GM15510 (cell line): ENCODE results near the gene XRCC6.

Source experiments
- POLR2A ChIP-seq: IDR thresholded peaks from 3 replicates; pipeline ENCODE4 v1.6.1; 2011; ENCODE audit warnings: borderline replicate concordance; ENCODE audit not compliant: insufficient read length; ENCODE audit errors: extremely low read depth

Gene XRCC6

DNA sequence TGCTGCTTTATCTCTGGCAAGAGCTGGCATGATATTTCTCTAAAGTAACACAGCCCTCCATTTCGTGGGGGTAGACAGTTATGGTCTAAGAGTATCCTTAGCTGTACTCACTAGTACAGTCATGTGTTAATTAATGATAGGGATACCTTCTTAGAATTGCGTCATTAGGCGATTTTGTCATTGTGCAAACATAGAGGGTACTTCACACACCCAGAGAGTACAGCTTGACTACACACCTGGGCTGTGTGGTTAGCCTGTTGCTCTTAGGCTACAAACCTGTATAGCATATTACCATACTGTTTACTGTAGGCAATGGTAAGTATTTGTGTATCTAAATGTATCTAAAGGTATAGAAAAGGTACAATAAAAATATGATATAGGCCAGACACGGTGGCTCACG is 17.0 kb downstream of the XRCC6 start:
- TF ChIP-seq POLR2A = no peak

DNA sequence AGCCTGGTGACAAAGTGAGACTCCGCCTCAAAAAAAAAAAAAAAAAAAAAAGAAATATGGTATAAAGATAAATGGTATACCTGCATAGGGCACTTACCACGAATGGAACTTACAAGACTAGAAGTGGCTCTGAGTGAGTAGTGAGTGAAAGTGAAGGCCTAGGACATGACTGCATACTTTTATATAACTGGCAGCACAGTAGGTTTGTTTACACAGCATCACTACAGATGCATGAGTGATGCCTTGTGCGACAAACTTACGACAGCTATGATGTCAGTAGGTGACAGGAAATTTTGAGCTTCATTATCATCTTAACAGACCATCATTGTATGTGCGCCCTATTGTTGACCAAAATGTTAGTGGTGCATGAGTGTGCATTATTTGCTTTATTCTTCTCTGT is 17.7 kb downstream of the XRCC6 start:
- TF ChIP-seq POLR2A = no peak

DNA sequence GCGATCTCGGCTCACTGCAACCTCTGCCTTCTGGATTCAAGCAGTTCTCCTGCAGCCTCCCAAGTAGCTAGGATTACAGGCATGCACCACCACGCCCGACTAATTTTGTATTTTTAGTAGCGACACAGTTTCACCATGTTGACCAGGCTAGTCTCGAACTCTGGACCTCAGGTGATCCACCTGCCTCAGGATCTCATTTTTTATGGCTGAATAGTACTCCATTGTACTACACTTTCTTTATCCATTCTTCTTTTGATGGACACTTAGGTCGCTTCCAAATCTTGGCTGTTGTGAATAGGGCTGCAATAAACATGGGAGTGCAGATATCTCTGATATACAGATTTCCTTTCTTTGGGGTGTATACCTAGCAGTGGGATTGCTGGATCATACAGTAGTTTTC is 20.8 kb downstream of the XRCC6 start:
- no peak for TF ChIP-seq POLR2A

GRCh38 chr22:41642331-41643110 is 21.4 kb downstream of the XRCC6 start:
- no peak for TF ChIP-seq POLR2A

DNA sequence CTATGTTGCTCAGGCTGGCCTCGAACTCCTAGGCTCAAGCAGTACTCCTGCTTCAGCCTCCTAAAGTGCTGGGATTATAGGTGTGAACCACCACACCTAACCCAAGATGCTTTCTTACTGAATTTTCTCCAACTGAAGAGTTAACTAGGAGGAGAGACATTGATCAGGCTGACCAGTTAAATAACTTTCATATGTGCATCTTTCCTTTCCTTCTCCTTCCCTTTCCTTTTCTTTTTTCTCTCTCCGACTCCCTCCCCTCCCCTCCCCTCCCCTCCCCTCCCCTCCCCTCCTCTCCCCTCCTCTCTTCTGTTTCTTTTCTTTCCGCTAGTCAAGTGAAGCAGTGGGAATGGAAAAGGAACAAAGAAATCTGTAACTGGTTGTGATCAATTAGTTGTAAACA is 26.7 kb downstream of the XRCC6 start:
- no peak for TF ChIP-seq POLR2A

GRCh38 chr22:41648432-41648831 is 27.3 kb downstream of the XRCC6 start:
- TF ChIP-seq POLR2A = no peak

- no peak for TF ChIP-seq POLR2A
These were observed 29.1 kb downstream of the XRCC6 start for GRCh38 chr22:41650229-41650628.

GRCh38 chr22:41650821-41651220 is 29.7 kb downstream of the XRCC6 start:
- no peak for TF ChIP-seq POLR2A

DNA sequence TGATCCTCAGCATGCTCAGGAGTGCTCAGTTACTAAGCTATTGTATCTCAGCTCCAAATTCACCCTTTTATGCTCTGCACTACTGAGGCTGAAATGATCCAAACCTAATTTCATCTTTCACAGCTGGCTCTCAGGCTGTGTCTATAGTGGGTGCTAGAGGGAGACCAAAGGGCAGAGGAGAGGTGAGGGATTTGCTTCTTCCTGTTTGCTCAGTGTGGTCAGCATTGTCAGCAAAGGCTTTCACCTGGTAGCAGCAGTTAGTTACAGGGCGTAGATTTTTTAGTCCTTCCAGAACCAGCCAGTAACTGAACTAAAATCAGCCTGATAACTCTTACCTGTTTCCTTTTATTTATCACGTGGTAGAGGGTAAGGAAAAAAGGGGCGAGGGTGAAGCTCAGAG is 33.2 kb downstream of the XRCC6 start:
- TF ChIP-seq POLR2A = no peak

DNA sequence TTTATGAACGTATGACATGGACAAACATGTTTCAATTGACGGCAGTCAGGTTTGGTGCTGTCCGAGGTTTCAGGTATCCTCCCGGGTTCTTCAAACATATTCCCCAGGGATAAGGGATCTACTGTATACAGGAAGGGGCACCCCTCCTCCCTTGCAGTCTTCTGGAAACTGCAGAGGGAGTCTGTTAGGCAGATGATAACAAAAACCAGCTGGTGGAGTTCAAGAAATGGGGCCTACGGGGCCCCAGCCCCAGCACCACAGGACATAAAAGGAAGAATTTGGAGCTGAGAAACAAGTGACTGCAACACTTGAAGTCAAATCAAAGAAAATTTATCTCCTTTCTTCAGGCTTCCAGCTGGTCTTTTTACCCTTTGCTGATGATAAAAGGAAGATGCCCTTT is 35.5 kb downstream of the XRCC6 start:
- TF ChIP-seq POLR2A = no peak

DNA sequence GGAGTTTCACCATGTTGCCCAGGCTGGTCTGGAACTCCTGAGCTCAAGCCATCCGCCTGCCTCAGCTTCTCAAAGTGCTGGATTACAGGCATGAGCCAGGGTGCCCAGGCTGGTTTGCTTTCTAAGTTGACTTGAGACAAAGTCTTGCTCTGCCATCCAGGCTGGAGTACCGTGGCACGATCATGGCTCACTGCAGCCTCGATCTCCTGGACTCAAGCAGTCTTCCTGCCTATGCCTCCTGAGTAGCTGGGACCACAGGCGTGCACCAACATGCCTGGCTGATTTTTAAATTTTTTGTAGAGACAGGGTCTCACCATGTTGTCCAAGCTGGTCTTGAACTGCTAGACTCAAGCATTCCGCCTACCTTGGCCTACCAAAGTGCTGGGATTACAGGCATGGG is 36.6 kb downstream of the XRCC6 start:
- TF ChIP-seq POLR2A = no peak

DNA sequence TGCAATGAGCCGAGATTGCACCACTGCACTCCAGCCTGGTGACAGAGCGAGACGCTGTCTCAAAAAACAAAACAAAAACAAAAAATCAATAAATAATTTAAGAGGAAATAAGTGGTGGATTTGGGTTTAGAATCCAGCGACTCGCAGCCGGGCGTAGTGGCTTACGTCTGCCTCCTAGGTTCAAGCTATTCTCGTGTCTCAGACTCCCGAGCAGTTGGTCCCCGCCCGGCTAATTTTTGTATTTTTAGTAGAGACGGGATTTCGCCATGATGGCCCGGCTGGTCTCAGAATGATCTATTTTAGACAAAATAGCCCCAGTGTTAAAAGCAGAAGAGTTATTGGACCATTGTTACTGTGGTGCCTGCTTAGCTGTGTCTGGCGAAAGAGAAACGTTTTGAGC is 37.8 kb downstream of the XRCC6 start:
- no peak for TF ChIP-seq POLR2A

DNA sequence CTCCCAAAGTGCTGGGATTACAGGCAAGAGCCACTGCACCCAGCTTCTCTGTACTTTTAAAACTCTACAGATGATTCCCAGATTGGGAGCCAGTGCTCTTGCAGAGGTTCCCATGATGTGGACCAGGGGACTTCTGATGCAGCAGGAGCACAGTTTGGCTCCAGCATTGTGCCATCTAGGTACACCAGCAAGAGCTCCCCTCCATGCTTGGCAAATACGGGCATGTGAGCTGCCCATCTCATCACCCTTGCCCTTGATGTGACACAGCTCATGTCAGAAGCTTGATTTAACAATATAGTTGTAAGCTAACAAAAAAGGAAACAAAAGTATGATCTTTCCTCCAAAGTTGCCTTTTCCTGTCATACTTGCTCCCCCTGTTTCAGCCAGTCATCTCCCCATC is 38.8 kb downstream of the XRCC6 start:
- no peak for TF ChIP-seq POLR2A

DNA sequence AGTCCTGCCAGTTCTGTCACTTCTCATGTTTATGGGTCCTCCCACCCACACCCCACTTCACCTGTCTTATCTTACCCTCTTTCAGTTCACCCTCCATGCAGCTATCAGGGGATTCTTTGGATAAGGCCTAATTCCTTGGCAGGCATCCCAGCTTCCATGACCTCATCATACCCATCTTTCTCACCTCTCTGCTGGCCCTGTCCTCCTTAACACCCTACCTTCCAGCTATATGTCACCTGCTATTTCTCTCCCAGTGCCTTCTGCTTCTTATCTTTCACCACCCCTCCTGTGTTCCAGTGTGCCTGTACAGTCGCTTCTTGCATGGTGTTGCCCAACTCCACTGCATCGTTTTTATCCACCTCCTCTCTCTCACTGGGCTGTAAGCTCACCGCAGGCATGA is 39.3 kb downstream of the XRCC6 start:
- no peak for TF ChIP-seq POLR2A

DNA sequence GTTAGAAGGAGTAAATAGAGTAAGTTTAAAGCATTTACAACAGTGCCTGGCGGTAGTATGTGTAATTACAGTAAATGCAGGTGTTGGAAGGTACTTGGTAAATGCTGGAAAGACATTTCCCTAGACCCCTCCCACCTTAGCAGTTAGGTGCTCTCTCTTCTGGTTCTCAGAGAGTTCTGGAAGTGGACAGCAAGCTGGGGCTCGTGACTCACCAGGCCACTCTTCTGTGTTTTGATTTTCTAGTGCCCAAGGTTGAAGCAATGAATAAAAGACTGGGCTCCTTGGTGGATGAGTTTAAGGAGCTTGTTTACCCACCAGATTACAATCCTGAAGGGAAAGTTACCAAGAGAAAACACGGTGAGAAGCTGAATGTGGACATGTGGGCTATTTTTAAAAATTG is 40.0 kb downstream of the XRCC6 start:
- TF ChIP-seq POLR2A = no peak

DNA sequence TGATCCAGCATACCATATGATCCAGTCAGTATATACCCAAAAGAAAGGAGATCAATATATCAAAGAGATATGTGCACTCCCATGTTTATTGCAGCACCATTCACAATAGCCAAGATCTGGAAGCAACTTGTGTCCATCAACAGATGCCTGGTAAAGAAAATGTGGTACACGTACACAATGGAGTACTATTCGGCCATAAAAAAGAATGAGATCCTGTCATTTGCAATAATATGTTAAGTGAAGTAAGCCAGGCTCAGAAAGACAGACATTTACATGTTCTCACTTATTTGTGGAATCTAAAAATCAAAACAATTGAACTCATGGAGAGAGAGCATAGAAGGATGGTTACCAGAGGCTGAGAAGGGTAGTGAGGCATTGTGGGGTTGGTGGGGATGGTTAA is 40.6 kb downstream of the XRCC6 start:
- TF ChIP-seq POLR2A = no peak

DNA sequence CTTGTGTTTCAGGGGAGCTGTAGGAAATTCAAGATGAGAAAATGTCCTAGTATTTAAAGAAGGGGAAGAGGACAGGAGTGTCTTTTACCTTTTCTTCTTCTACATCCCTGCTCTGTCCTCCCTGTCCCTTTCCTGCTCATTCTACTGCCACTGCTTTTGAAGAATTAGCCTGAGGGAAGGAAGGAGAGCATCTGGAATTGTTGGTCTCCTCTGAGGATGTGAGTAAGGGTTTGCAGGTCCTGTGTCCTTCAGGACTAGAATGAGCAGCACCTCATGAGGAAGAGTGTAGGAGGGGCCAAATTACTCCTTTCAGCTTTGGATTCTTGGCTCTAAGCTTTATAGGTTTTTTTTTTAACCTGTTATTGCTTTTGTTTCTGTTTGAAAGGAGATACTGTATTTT is 43.4 kb downstream of the XRCC6 start:
- no peak for TF ChIP-seq POLR2A
